ENCODE measurements around the gene FFAR2.

FFAR2 gene

DNA sequence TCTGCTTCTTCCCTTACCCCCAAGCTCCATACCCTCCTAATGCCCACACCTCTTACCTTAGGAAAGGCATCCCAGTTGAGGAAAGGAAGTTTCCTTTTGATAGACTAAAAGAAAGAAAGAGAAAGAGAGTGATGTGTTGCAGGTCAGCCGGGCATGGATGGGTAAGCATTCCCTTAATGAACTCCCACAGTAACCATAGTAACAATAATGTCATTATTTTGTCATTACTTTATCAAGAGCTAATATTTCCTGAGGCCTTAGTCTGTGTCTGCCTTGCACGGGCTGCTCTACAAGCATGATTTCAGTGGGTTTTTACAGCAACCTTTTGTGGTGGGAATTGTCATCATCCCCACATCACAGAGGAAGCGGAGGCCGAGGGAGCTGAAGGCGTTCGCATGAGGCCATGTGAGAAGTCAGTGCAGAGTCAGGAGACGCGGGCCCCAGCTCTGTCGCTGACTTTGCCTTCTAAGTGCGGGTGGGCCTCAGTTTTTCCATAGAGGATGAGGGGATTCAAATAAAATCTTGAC lies 39.7 kb downstream of the FFAR2 start:
- no peak for DNase-seq (ENCODE audit: low spot score)

GRCh38 chr19:35488677-35489076 lies 40.6 kb downstream of the FFAR2 start:
- DNase-seq (ENCODE audit: low spot score): no peak

- no peak for DNase-seq (ENCODE audit: low spot score)
Observed at GRCh38 chr19:35490364-35490763, 42.3 kb downstream of the FFAR2 start, which contains the start of gene KRTDAP. TSS of gene KRTDAP (minus strand) at chr19:35490464. CDS start at chr19:35490442, 22 bp downstream.

DNA sequence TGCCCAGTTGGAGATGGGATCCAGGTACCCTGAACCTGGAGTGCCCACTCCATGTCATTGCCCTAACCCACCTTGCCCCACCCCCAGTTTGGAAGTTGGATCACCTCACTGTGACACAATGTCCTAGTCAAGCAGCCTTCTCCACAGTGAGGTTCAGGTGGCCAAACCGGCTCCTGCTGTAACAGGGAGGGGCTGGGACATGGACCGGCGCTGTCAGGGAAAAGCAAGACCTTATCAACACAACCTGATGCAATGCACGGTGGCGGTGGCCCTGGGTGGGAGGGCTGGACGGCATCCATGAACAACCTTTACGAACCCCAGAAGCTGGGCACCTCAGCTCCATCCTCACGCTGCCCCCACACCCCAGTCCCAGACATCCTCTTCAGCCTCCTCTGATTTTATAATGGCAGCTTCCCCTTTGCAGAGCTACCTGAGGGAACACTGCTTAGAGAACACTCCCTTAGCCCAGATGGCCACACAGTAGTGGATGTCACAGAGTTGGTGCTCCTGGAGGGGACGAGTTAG lies 43.8 kb downstream of the FFAR2 start:
- no peak for DNase-seq (ENCODE audit: low spot score)

DNA sequence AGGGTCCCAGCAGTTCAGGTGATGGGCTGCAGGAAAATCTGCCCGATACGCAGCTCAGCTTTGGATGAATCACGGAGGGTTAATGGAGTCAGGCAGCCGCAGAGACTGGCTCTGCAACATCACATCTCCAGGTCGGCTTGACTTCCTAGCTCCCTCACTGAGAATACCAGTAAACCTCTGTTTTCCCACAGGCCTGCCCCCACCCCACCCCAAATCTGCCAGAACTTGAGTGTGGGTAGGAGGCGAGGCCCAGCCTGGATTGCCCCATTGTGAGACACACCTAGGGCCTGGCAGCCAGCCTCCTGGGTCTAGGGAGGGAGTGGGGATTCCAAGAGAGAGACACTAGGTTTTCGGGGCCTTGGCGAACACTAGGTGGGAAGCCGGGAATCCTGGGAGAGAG lies 45.9 kb downstream of the FFAR2 start:
- no peak for DNase-seq (ENCODE audit: low spot score)

DNA sequence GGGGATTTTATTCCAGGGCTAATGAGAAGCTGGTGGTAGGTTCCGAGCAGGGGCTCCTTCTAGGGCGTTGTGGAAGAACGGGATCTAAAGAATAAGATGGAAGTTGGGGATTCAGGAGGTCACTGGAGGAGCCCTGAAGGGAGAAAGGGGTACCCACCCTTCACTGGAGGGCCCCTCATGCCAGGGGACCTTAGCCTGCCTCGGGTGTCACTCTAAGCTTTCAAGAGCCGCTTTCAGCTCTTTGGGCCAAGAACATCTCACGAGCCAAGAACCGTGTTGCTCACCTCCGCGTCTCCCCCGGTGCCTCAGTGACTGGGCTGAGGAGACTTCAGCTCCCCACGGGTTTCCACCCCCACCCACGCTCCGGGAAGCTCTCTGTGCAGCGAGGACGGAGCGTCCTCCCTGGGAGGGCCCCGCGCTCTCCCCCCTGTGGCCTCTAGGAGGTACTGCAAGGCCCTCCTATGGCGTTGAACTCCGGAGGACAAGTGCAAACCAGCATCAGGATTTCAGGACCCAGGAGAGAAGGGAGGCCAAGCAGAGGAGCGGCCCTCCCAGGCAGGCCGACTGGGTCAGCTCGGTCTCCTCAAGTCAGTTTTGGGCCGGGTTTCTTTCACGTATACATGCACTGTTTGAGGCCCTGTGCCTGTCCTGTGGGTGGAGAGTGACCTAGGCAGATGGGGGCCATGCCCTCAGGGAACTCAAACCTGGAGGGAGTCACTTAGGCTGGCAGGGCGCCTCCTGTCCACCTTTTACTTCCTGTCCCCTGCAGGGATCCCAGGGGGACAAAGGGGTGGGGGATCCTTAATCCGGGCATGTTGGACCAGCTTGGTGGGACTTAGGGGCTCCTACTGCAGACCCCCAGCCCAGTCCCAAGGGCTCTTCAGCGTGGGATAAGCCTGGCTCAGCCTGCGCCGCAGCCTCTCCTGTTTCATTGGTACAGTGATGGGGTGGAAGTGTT lies 47.3 kb downstream of the FFAR2 start:
- DNase-seq (ENCODE audit: low spot score): peak; percentile 45

GRCh38 chr19:35497406-35497805 lies 49.3 kb downstream of the FFAR2 start:
- no peak for DNase-seq (ENCODE audit: low spot score)

- DNase-seq (ENCODE audit: low spot score): no peak
Observed at GRCh38 chr19:35498220-35498619, 50.2 kb downstream of the FFAR2 start.

DNA sequence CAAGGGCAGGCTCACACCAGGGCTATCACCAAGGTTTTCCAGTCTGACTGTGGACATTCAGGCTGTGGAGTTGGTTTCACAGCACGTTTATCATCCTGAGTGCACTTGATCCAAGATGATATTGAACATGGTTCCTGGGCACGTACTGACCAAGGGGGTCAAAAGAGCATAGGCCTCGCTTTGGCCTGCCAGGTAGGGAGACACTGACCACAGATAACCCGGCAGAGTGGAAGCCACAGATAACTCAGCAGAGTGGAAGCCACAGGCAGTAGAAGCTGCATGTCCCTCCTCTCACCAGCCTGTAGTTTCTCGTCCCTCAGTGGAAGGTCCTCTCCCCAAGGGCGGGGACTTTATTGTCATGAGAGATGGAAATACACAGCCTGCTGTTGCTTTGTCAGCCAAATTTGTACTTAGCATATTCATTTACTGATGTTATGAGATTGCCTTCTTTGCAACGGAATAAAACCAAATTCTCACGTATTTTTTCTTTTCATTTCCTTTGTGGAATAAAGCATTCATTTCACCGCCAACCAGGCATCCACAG lies 51.0 kb downstream of the FFAR2 start:
- no peak for DNase-seq (ENCODE audit: low spot score)

- DNase-seq (ENCODE audit: low spot score): no peak
Observed at GRCh38 chr19:35500611-35501010, 52.6 kb downstream of the FFAR2 start.

Data from globus pallidus (tissue), 1 donor.